Nephron (organoid): ENCODE measurements around the gene SLC37A3.

Experiments
- H3K27ac Mint-ChIP-seq, 3 experiments: 2 replicates each; pipeline ENCODE4 v1.8.0; 2020; ENCODE audit warnings: mixed read lengths in 3 of 3, mild to moderate bottlenecking in 2 of 3, moderate library complexity in 1 of 3
- H3K27me3 Mint-ChIP-seq: 2 replicates; pipeline ENCODE4 v1.8.0; 2021; ENCODE audit warnings: low read depth, mild to moderate bottlenecking, moderate library complexity, mixed read lengths
- H3K36me3 Mint-ChIP-seq: 2 replicates; pipeline ENCODE4 v1.8.0; 2020; ENCODE audit warnings: low read depth, mixed read lengths
- H3K4me1 Mint-ChIP-seq: 2 replicates; pipeline ENCODE4 v1.8.0; 2020; ENCODE audit warnings: mixed read lengths
- H3K4me3 Mint-ChIP-seq, 3 experiments: 2 replicates each; pipeline ENCODE4 v1.8.0; 2020; ENCODE audit warnings: mild to moderate bottlenecking in 3 of 3, mixed read lengths in 3 of 3, moderate library complexity in 2 of 3
- H3K9me3 Mint-ChIP-seq: 2 replicates; pipeline ENCODE4 v1.8.0; 2020; ENCODE audit warnings: mixed read lengths
- TF ChIP-seq, protein P1 (sequence below), 3 experiments: fragments of 200-600 bp; sonication (generic); IDR thresholded peaks; one replicate each; pipeline ENCODE4 v1.5.0; 2021; ENCODE audit warnings: antibody characterized with exemption in 3 of 3; ENCODE audit not compliant: unreplicated experiment in 3 of 3

The SLC37A3 gene

DNA sequence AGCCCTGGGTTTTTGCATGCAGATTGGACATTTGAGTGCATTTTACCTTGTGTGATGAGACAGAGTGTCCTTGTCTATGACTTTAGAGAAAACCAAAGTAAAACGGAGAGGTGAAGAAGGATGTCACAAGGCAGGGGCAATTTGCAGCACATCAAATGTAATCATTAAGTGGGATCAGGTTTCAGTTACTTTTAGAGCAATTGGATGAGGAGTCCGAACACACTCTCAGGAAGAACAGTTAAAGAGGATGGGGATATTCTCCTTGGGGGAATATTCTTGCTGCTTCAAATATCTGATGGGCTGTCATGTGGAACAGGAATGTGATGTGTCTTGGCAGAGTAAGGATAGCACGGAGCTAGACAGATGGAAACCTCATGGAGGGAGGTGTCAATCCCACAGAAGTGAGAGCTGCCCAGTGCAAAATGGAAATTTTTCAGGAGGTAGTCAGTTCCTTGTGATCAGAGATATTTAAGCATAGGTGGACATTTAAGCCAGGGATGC lies 6.3 kb upstream of the SLC37A3 start:
- Mint-ChIP-seq H3K27ac (peak overlapping the region; percentile 4 to 83 (median 17)), H3K4me1 (peaks cover 17% of the 10 kb centered on the region), H3K27me3 (peaks cover 20% of the 10 kb centered on the region), H3K4me3 (peak overlapping the region; percentile 76 to 84 (median 76)), H3K36me3 (peaks cover 5% of the 10 kb centered on the region), H3K9me3 (no peaks in the 10 kb centered on the region)
- TF ChIP-seq, protein P1, sequence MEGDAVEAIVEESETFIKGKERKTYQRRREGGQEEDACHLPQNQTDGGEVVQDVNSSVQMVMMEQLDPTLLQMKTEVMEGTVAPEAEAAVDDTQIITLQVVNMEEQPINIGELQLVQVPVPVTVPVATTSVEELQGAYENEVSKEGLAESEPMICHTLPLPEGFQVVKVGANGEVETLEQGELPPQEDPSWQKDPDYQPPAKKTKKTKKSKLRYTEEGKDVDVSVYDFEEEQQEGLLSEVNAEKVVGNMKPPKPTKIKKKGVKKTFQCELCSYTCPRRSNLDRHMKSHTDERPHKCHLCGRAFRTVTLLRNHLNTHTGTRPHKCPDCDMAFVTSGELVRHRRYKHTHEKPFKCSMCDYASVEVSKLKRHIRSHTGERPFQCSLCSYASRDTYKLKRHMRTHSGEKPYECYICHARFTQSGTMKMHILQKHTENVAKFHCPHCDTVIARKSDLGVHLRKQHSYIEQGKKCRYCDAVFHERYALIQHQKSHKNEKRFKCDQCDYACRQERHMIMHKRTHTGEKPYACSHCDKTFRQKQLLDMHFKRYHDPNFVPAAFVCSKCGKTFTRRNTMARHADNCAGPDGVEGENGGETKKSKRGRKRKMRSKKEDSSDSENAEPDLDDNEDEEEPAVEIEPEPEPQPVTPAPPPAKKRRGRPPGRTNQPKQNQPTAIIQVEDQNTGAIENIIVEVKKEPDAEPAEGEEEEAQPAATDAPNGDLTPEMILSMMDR (IDR thresholded peaks at IDR 0.05; ENCODE audit: unreplicated experiment in 3 of 3): no peak

DNA sequence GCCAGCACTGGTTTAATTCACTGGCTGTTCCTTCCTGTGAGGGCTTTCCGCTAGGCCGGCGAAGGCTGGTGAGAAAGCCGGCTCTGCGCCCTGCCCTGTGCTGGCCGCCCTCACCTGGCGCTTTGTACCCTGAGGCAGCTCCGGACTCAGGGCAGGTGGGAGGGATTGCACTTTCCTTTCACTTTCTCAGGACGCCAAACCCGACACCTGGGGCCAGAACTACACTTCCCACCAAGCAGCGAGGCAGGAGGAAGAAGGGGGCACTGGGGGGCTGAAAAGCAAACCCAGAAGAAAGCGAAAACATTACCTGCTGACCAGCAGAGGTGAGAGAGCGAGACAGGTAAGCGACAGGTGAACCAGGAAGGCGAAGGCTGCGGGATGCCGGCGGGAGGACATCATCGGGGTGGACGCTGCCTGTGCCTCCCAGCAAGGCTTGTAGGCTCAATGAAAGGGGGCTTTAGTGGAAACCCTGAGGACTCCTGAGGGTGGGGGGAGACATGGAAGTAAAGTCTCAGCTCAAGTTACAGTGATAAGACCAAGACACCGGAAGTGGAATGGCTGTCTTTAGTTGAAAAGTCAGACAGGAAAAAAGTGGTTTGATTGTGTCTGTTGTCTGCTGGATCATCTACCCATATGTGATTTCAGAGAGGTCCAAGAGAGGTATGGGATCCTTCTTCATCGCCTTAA lies 5.7 kb upstream of the SLC37A3 start, which contains the start of gene RAB19:
RAB19 (plus strand) TSS at position 181 of the 687 bp plus-strand sequence. CDS start 3,589 bp downstream, outside the sequence.
- peak within 1 kb of the TSS; percentile 76 to 84 (median 76) for H3K4me3 Mint-ChIP-seq
- H3K27ac Mint-ChIP-seq: peak within 1 kb of the TSS; percentile 4 to 83 (median 17)
- peaks cover 17% of the 10 kb centered on the region for H3K4me1 Mint-ChIP-seq
- peaks cover 20% of the 10 kb centered on the region for H3K27me3 Mint-ChIP-seq
- TF ChIP-seq, protein P1 (IDR thresholded peaks at IDR 0.05; ENCODE audit: unreplicated experiment in 3 of 3): no peak
- H3K9me3 Mint-ChIP-seq: no peaks in the 10 kb centered on the region
- H3K36me3 Mint-ChIP-seq: peaks cover 5% of the 10 kb centered on the region

DNA sequence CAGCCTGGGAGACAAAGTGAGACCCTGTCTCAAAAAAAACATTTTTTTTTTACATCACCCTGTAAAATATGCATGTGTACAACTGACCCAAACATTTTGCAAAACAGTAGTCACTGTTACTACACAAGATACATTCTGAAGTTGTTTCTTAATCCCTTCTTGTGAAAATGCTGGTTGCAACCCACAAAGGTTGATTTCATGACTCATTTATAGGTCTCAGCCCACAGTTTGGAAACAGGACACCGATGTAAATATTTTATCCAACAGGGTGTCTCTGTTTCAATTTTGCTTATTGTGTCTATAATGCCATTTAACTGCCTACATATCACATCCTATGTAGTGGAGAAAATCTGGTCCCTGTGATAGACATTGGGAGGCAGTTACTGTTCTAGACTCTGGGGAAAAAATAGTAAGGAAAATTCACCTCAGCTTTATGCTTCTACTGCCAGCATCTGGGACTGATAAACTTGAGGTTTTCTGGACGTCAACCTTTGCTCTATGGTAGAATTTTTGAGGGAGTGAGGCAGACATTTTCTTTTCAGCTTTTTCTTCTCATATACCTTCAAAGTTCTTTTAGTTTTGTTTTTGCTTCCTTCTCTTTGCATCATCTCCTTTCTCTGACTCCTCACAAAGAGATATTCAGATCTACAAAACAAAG lies 4.0 kb upstream of the SLC37A3 start:
- H3K4me3 Mint-ChIP-seq: peak overlapping the region; percentile 17 to 25 (median 23)
- TF ChIP-seq, protein P1 (IDR thresholded peaks at IDR 0.05; ENCODE audit: unreplicated experiment in 3 of 3): no peak
- no peaks in the 10 kb centered on the region for H3K9me3 Mint-ChIP-seq

DNA sequence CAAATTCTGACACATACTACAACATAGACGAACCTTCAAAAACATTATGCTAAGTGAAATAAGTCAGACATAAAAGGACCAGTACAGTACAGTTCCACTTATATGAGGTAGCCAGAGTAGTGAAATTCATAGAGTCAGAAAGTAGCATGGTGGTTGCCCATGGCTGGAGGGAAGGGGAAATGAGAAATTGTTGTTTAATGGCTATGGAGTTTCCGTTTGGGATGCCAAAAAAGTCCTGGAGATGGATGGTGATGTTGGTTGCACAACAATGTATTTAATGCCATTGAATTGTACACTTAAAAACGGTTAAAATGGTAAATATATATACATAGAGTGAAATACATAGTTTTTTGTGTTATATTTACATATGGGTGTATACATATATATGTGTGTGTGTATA lies 2.1 kb upstream of the SLC37A3 start:
- H3K36me3 Mint-ChIP-seq: peaks cover 5% of the 10 kb centered on the region
- H3K27ac Mint-ChIP-seq: no peak overlapping the region
- peaks cover 20% of the 10 kb centered on the region for H3K27me3 Mint-ChIP-seq
- TF ChIP-seq, protein P1 (IDR thresholded peaks at IDR 0.05; ENCODE audit: unreplicated experiment in 3 of 3): no peak
- no peaks in the 10 kb centered on the region for H3K9me3 Mint-ChIP-seq
- H3K4me1 Mint-ChIP-seq: peaks cover 29% of the 10 kb centered on the region
- H3K4me3 Mint-ChIP-seq: no peak overlapping the region

More for the DNA sequence above, 4.0 kb upstream of the SLC37A3 start:
- H3K36me3 Mint-ChIP-seq: peaks cover 2% of the 10 kb centered on the region
- H3K27ac Mint-ChIP-seq: peak overlapping the region in 2 of 3 experiments; percentile 10
- peaks cover 22% of the 10 kb centered on the region for H3K4me1 Mint-ChIP-seq
- H3K27me3 Mint-ChIP-seq: peaks cover 20% of the 10 kb centered on the region

DNA sequence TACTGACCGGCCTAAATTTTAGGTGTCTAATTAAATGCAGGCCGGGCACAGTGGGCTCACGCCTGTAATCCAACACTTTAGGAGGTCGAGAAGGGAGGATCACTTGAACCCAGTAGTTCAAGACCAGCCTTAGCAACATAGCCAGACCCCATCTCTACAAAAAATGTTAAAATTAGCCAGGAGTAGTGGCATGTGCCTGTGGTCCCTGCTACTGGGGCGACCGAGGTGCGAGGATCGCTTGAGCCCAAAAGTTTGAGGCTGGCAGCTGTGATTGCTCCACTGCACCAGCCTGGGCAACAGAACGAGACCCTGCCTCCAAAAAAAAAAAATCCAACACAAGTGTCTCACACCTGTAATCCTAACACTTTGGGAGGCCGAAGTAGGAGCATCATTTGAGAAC lies 491 bp upstream of the SLC37A3 start:
- Mint-ChIP-seq H3K9me3 (no peaks in the 10 kb centered on the region), H3K4me3 (peak overlapping the region; percentile 77 to 90 (median 89)), H3K27ac (no peak overlapping the region), H3K36me3 (peaks cover 5% of the 10 kb centered on the region), H3K27me3 (peaks cover 18% of the 10 kb centered on the region), H3K4me1 (peaks cover 17% of the 10 kb centered on the region)
- TF ChIP-seq, protein P1 (IDR thresholded peaks at IDR 0.05; ENCODE audit: unreplicated experiment in 3 of 3): no peak
